AG10803 (cell line): ENCODE data around the gene SULF2.

Experiments used
- DNase-seq: peaks from one replicate; pipeline ENCODE4 v3.0.0; 2010; ENCODE audit warnings: low read depth
- H3K4me3 ChIP-seq: 2 replicates; pipeline ENCODE4 v1.5.1; 2011; ENCODE audit warnings: mild to moderate bottlenecking, low read length, control low read depth
- TF ChIP-seq, protein P1 (sequence below): conservative IDR thresholded peaks from 2 replicates; pipeline ENCODE4 v1.5.1; 2011; ENCODE audit warnings: mild to moderate bottlenecking, low read length, control low read depth, inconsistent platforms

SULF2 gene

GRCh38 chr20:47724910-47725247 lies 60.4 kb downstream of the SULF2 start:
- H3K4me3 ChIP-seq, result no peak overlapping the region
- TF ChIP-seq, protein P1, sequence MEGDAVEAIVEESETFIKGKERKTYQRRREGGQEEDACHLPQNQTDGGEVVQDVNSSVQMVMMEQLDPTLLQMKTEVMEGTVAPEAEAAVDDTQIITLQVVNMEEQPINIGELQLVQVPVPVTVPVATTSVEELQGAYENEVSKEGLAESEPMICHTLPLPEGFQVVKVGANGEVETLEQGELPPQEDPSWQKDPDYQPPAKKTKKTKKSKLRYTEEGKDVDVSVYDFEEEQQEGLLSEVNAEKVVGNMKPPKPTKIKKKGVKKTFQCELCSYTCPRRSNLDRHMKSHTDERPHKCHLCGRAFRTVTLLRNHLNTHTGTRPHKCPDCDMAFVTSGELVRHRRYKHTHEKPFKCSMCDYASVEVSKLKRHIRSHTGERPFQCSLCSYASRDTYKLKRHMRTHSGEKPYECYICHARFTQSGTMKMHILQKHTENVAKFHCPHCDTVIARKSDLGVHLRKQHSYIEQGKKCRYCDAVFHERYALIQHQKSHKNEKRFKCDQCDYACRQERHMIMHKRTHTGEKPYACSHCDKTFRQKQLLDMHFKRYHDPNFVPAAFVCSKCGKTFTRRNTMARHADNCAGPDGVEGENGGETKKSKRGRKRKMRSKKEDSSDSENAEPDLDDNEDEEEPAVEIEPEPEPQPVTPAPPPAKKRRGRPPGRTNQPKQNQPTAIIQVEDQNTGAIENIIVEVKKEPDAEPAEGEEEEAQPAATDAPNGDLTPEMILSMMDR, result no peak
- DNase-seq, result no peak

- TF ChIP-seq, protein P1, result no peak
- no peak for DNase-seq
- no peak overlapping the region for H3K4me3 ChIP-seq
Measured at GRCh38 chr20:47724396-47724795, 60.9 kb downstream of the SULF2 start.

- TF ChIP-seq, protein P1, result no peak
- H3K4me3 ChIP-seq, result no peak overlapping the region
- DNase-seq, result no peak
Measured at GRCh38 chr20:47723322-47723721, 62.0 kb downstream of the SULF2 start.

DNA sequence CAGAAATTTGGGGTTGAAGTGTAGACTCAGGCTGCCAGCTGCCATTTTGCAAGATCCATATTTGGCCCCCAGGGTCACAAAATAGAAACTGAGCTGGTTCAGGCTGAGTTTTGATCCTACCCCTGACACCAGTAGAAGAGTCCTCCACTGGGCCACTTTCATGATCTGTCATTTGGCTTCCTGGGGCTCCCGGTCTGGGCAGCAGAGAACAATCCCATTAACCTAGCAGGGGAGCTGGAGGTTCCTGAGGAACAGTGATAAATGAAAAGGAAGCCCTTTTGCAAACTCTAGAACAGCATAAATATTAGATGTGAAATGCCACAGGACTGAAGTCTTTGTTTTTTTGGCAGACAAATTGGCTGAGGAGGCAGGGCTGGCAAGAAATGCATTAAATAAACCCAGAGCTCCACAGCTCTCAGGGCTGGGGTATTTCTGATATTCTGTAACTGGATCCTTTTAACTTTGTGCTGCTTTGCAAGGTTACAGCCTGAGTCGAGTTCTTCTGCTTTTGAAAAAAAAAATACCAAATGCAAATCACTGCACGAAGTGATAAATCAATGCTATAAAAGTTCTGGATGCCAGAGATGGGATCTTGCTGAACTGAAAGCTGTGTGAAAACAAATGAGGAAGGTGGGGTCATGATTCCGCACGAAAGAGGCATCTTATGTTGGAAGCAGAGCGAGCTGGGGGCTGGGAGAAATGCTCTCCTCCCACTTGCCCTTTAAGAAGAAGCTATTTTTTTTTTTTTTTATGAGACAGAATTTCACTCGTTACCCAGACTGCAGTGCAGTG lies 64.4 kb downstream of the SULF2 start:
- TF ChIP-seq, protein P1, result no peak
- no peak overlapping the region for H3K4me3 ChIP-seq
- peak; percentile 58 for DNase-seq

- TF ChIP-seq, protein P1, result no peak
- no peak overlapping the region for H3K4me3 ChIP-seq
- no peak for DNase-seq
Measured at GRCh38 chr20:47719625-47720024, 65.7 kb downstream of the SULF2 start.

GRCh38 chr20:47719211-47719610 lies 66.1 kb downstream of the SULF2 start:
- DNase-seq, result no peak
- TF ChIP-seq, protein P1, result no peak
- no peak overlapping the region for H3K4me3 ChIP-seq

- H3K4me3 ChIP-seq, result no peak overlapping the region
- DNase-seq, result no peak
- TF ChIP-seq, protein P1, result no peak
Measured at GRCh38 chr20:47718398-47718797, 66.9 kb downstream of the SULF2 start.
